Thymus (tissue), 11 donors: ENCODE measurements around the gene EFCAB5. TPM values are rescaled to one million over a fixed set of nuclear protein-coding genes. Genes with fewer than 3 reads are reported as not detected.
A peak's percentile ranks its signal among the peaks of the same experiment; 100 is the strongest.

Source experiments
- DNase-seq, 9 donors: peaks; one replicate each; pipeline ENCODE4 v3.0.0-alpha.2; 2013; ENCODE audit warnings: low spot score in 9 of 9, low read depth in 6 of 9, missing footprints in 1 of 9
- H3K27ac ChIP-seq, 2 donors: one replicate each; pipeline ENCODE4 v1.5.1; 2013; ENCODE audit warnings: control low read depth in 1 of 2, low read depth in 1 of 2, low read length in 1 of 2, mild to moderate bottlenecking in 1 of 2, moderate library complexity in 1 of 2
- H3K27me3 ChIP-seq, 2 donors: one replicate each; pipeline ENCODE4 v1.5.1; 2013; ENCODE audit warnings: low read length in 1 of 2; ENCODE audit not compliant: control insufficient read depth in 2 of 2, insufficient read depth in 1 of 2
- H3K36me3 ChIP-seq, 2 donors: one replicate each; pipeline ENCODE4 v1.5.1; 2013; ENCODE audit warnings: low read length in 1 of 2, mild to moderate bottlenecking in 1 of 2, moderate library complexity in 1 of 2; ENCODE audit not compliant: control insufficient read depth in 2 of 2, insufficient read depth in 2 of 2
- H3K4me1 ChIP-seq, 2 donors: one replicate each; pipeline ENCODE4 v1.5.1; 2013; ENCODE audit warnings: low read length in 2 of 2; ENCODE audit not compliant: control insufficient read depth in 2 of 2, insufficient read depth in 2 of 2
- H3K4me3 ChIP-seq, 2 donors: one replicate each; pipeline ENCODE4 v1.5.1; 2013; ENCODE audit warnings: low read length in 2 of 2, control low read depth in 1 of 2, mild to moderate bottlenecking in 1 of 2
- H3K9me3 ChIP-seq, 2 donors: one replicate each; pipeline ENCODE4 v1.5.1; 2013; ENCODE audit warnings: low read length in 1 of 2, mild to moderate bottlenecking in 1 of 2; ENCODE audit not compliant: control insufficient read depth in 2 of 2, insufficient read depth in 1 of 2
- WGBS: extraction: QIAGEN DNeasy Blood & Tissue Kit; methylation state at CpG from one replicate; pipeline ENCODE4 v1.1.7; 2013; 5-methylcytosine and 5-hydroxymethylcytosine counted together
- polyA plus RNA-seq: library from polyadenylated mRNA; stranded (reverse); fragments of 200-250 nt; gene quantifications from one replicate; pipeline ENCODE4 v1.2.3, GENCODE V29; 2013
- total RNA-seq: library from RNA; stranded (reverse); fragments of 120-200 nt; gene quantifications from one replicate; pipeline ENCODE4 v1.2.4, GENCODE V29; 2013
- donor health status: healthy.

EFCAB5 gene
- total and polyA plus RNA-seq, 2 donors: 0.57 to 1.5 TPM

GRCh38 chr17:30095507-30096244, 154.2 kb downstream of the EFCAB5 start:
- Histone ChIP-seq H3K4me3 (no peak overlapping the region), H3K9me3 (no peaks in the 10 kb centered on the region), H3K4me1 (peaks cover 0 to 6% of the 10 kb centered on the region in 2 donors), H3K27ac (no peak overlapping the region), H3K27me3 (no peaks in the 10 kb centered on the region), H3K36me3 (no peaks in the 10 kb centered on the region)
- peak in 3 of 9 donors; percentile 13 to 56 (median 21) for DNase-seq
- WGBS: 62% methylated on average over 4 of the region's 4 CpGs

GRCh38 chr17:30101686-30102390, 160.4 kb downstream of the EFCAB5 start:
- Histone ChIP-seq H3K36me3 (no peaks in the 10 kb centered on the region), H3K27me3 (no peaks in the 10 kb centered on the region), H3K4me3 (no peak overlapping the region), H3K27ac (no peak overlapping the region), H3K9me3 (no peaks in the 10 kb centered on the region), H3K4me1 (peaks cover 4% of the 10 kb centered on the region in 2 donors)
- DNase-seq: no peak
- WGBS: 67% methylated on average over 4 of the region's 4 CpGs

GRCh38 chr17:30103921-30104320, 162.5 kb downstream of the EFCAB5 start:
- no peaks in the 10 kb centered on the region for H3K9me3 ChIP-seq
- no peak overlapping the region for H3K4me3 ChIP-seq
- no peaks in the 10 kb centered on the region for H3K27me3 ChIP-seq
- no peaks in the 10 kb centered on the region for H3K36me3 ChIP-seq
- H3K4me1 ChIP-seq: peaks cover 4% of the 10 kb centered on the region in 2 donors
- DNase-seq: no peak
- 96% methylated on average over 1 of the region's 1 CpG for WGBS
- H3K27ac ChIP-seq: no peak overlapping the region

GRCh38 chr17:30104575-30105339, 163.3 kb downstream of the EFCAB5 start:
- DNase-seq: peak; percentile 52 to 84 (median 67)

GRCh38 chr17:30112794-30113193, 171.4 kb downstream of the EFCAB5 start:
- no peak for DNase-seq
- H3K4me3 ChIP-seq: no peak overlapping the region
- H3K36me3 ChIP-seq: no peaks in the 10 kb centered on the region
- H3K27me3 ChIP-seq: no peaks in the 10 kb centered on the region
- no peaks in the 10 kb centered on the region for H3K4me1 ChIP-seq
- H3K9me3 ChIP-seq: no peaks in the 10 kb centered on the region
- no peak overlapping the region for H3K27ac ChIP-seq

More at GRCh38 chr17:30104575-30105339, 163.3 kb downstream of the EFCAB5 start:
- H3K27me3 ChIP-seq: no peaks in the 10 kb centered on the region
- WGBS: 30% methylated on average over 29 of the region's 29 CpGs
- no peaks in the 10 kb centered on the region for H3K9me3 ChIP-seq
- H3K27ac ChIP-seq: no peak overlapping the region
- peak overlapping the region; percentile 24 to 34 for H3K4me3 ChIP-seq
- peaks cover 4% of the 10 kb centered on the region in 2 donors for H3K4me1 ChIP-seq
- no peaks in the 10 kb centered on the region for H3K36me3 ChIP-seq

GRCh38 chr17:30113213-30113612, 171.8 kb downstream of the EFCAB5 start:
- no peaks in the 10 kb centered on the region for H3K9me3 ChIP-seq
- H3K4me1 ChIP-seq: no peaks in the 10 kb centered on the region
- no peak overlapping the region for H3K27ac ChIP-seq
- H3K27me3 ChIP-seq: no peaks in the 10 kb centered on the region
- H3K4me3 ChIP-seq: no peak overlapping the region
- no peaks in the 10 kb centered on the region for H3K36me3 ChIP-seq
- no peak for DNase-seq

- no peak for DNase-seq
- peak overlapping the region; percentile 92 to 96 for H3K27ac ChIP-seq
- 11% methylated on average over 10 of the region's 10 CpGs for WGBS
- no peaks in the 10 kb centered on the region for H3K4me1 ChIP-seq
- peaks cover 0 to 5% of the 10 kb centered on the region in 2 donors for H3K36me3 ChIP-seq
- no peaks in the 10 kb centered on the region for H3K9me3 ChIP-seq
- H3K27me3 ChIP-seq: no peaks in the 10 kb centered on the region
- peak overlapping the region; percentile 66 to 84 for H3K4me3 ChIP-seq
These were observed 174.9 kb downstream of the EFCAB5 start for GRCh38 chr17:30116345-30116660.

- Histone ChIP-seq H3K4me1 (no peaks in the 10 kb centered on the region), H3K36me3 (peaks cover 0 to 9% of the 10 kb centered on the region in 2 donors), H3K27me3 (no peaks in the 10 kb centered on the region), H3K27ac (peak within 1 kb of the TSS; percentile 92 to 96), H3K9me3 (no peaks in the 10 kb centered on the region), H3K4me3 (peak within 1 kb of the TSS; percentile 66 to 84)
- under 1% methylated on average over 47 of the region's 47 CpGs for WGBS
- peak; percentile 89 to 97 (median 91) for DNase-seq
These were observed 175.5 kb downstream of the EFCAB5 start, which contains the start of gene NSRP1 for GRCh38 chr17:30116661-30117551. NSRP1 (plus strand) TSS chr17:30116816; CDS start chr17:30116844, 28 bp downstream.
